ENCODE data around the gene TMEM273. TPM values are rescaled to one million over a fixed set of nuclear protein-coding genes. Genes with fewer than 3 reads are reported as not detected.

TMEM273 gene
- total and polyA plus RNA-seq, 10 of the 15 experiments (the other 5 are each of a cell fraction or from before 2014, with no cell fraction given): 10.3 to 46.3 (median 26.4) TPM

GRCh38 chr10:49191349-49191748 is 3.2 kb upstream of the TMEM273 start (continued):
- TF ChIP-seq ZBTB11 (CRISPR knock-in tag; IDR thresholded peaks at IDR 0.05): no peak
- no peak for TF ChIP-seq CHD1 (IDR thresholded peaks at IDR 0.05; ENCODE audit: low read depth, low read length)
- no peak for TF ChIP-seq HDAC6 (IDR thresholded peaks at IDR 0.05; ENCODE audit: unreplicated experiment)
- TF ChIP-seq SPI1 (IDR thresholded peaks at IDR 0.05; ENCODE audit: borderline replicate concordance, insufficient read depth, low read depth, low read length): peak; percentile 76; the same call in 1 of the 2 replicates
- peak; percentile 85 for TF ChIP-seq ATF7 (IDR thresholded peaks at IDR 0.05; ENCODE audit: low read depth)
- TF ChIP-seq SREBF1 (IDR thresholded peaks at IDR 0.05; ENCODE audit: low read length): no peak
- TF ChIP-seq, protein P1, sequence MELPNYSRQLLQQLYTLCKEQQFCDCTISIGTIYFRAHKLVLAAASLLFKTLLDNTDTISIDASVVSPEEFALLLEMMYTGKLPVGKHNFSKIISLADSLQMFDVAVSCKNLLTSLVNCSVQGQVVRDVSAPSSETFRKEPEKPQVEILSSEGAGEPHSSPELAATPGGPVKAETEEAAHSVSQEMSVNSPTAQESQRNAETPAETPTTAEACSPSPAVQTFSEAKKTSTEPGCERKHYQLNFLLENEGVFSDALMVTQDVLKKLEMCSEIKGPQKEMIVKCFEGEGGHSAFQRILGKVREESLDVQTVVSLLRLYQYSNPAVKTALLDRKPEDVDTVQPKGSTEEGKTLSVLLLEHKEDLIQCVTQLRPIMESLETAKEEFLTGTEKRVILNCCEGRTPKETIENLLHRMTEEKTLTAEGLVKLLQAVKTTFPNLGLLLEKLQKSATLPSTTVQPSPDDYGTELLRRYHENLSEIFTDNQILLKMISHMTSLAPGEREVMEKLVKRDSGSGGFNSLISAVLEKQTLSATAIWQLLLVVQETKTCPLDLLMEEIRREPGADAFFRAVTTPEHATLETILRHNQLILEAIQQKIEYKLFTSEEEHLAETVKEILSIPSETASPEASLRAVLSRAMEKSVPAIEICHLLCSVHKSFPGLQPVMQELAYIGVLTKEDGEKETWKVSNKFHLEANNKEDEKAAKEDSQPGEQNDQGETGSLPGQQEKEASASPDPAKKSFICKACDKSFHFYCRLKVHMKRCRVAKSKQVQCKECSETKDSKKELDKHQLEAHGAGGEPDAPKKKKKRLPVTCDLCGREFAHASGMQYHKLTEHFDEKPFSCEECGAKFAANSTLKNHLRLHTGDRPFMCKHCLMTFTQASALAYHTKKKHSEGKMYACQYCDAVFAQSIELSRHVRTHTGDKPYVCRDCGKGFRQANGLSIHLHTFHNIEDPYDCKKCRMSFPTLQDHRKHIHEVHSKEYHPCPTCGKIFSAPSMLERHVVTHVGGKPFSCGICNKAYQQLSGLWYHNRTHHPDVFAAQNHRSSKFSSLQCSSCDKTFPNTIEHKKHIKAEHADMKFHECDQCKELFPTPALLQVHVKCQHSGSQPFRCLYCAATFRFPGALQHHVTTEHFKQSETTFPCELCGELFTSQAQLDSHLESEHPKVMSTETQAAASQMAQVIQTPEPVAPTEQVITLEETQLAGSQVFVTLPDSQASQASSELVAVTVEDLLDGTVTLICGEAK (IDR thresholded peaks at IDR 0.05; ENCODE audit: borderline replicate concordance): no peak
- TF ChIP-seq, protein P2, sequence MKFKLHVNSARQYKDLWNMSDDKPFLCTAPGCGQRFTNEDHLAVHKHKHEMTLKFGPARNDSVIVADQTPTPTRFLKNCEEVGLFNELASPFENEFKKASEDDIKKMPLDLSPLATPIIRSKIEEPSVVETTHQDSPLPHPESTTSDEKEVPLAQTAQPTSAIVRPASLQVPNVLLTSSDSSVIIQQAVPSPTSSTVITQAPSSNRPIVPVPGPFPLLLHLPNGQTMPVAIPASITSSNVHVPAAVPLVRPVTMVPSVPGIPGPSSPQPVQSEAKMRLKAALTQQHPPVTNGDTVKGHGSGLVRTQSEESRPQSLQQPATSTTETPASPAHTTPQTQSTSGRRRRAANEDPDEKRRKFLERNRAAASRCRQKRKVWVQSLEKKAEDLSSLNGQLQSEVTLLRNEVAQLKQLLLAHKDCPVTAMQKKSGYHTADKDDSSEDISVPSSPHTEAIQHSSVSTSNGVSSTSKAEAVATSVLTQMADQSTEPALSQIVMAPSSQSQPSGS (IDR thresholded peaks at IDR 0.05; ENCODE audit: low read length): no peak
- TF ChIP-seq JUNB (IDR thresholded peaks at IDR 0.05): peak; percentile 34; the same call in 1 of the 2 replicates
- no peak for TF ChIP-seq SIN3A (IDR thresholded peaks at IDR 0.05; ENCODE audit: low read depth, low read length)
- TF ChIP-seq PAX5 (IDR thresholded peaks at IDR 0.05; ENCODE audit: borderline replicate concordance, low read depth, low read length): no peak
- TF ChIP-seq DPF2 (IDR thresholded peaks at IDR 0.05): peak; percentile 36; the same call in 1 of the 2 replicates
- TF ChIP-seq, protein P3, sequence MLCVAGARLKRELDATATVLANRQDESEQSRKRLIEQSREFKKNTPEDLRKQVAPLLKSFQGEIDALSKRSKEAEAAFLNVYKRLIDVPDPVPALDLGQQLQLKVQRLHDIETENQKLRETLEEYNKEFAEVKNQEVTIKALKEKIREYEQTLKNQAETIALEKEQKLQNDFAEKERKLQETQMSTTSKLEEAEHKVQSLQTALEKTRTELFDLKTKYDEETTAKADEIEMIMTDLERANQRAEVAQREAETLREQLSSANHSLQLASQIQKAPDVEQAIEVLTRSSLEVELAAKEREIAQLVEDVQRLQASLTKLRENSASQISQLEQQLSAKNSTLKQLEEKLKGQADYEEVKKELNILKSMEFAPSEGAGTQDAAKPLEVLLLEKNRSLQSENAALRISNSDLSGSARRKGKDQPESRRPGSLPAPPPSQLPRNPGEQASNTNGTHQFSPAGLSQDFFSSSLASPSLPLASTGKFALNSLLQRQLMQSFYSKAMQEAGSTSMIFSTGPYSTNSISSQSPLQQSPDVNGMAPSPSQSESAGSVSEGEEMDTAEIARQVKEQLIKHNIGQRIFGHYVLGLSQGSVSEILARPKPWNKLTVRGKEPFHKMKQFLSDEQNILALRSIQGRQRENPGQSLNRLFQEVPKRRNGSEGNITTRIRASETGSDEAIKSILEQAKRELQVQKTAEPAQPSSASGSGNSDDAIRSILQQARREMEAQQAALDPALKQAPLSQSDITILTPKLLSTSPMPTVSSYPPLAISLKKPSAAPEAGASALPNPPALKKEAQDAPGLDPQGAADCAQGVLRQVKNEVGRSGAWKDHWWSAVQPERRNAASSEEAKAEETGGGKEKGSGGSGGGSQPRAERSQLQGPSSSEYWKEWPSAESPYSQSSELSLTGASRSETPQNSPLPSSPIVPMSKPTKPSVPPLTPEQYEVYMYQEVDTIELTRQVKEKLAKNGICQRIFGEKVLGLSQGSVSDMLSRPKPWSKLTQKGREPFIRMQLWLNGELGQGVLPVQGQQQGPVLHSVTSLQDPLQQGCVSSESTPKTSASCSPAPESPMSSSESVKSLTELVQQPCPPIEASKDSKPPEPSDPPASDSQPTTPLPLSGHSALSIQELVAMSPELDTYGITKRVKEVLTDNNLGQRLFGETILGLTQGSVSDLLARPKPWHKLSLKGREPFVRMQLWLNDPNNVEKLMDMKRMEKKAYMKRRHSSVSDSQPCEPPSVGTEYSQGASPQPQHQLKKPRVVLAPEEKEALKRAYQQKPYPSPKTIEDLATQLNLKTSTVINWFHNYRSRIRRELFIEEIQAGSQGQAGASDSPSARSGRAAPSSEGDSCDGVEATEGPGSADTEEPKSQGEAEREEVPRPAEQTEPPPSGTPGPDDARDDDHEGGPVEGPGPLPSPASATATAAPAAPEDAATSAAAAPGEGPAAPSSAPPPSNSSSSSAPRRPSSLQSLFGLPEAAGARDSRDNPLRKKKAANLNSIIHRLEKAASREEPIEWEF (IDR thresholded peaks at IDR 0.05; ENCODE audit: insufficient replicate concordance, low read depth, low read length): peak; percentile 46
- TF ChIP-seq RELA (IDR thresholded peaks at IDR 0.05; ENCODE audit: borderline replicate concordance, partially characterized antibody): no peak
- TF ChIP-seq MXI1 (IDR thresholded peaks at IDR 0.05; ENCODE audit: low read depth, low read length): peak; percentile 43; the same call in 1 of the 2 replicates
- no peak for TF ChIP-seq CBX3 (IDR thresholded peaks at IDR 0.05; ENCODE audit: borderline replicate concordance, low read depth)

Measured in GM12878 (cell line).